Measurements from ENCODE around the gene HSPA9. TPM values are rescaled to one million over a fixed set of nuclear protein-coding genes. Genes with fewer than 3 reads are reported as not detected.
"Not testable (repeated sequence)": the region's sequence is repeated elsewhere in the genome, so short reads cannot be mapped to it uniquely, and the experiment has no call there.

Gene HSPA9
- total RNA-seq, 1 donor from 2014 or later, result 197 TPM

DNA sequence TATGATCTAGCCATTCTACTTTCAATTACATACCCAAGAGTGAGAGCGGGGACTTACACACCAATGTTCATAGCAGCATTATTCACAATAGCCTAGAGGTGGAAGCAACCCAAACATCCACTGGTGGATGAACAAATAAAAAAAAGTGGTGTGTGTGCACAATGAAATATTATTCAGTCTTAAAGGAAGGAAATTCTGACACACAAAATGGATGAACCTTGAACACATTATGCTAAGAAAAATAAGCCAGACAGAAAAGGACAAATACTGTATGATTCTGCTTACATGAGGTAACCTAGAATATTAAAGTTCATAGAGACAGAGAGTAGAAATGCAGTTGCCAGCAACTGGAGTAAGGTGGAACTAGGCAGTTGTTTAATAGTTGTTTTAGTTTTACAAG, 54.2 kb downstream of the HSPA9 start:
- no peak overlapping the region for H3K27ac Mint-ChIP-seq (ENCODE audit: unreplicated experiment)
- H3K27me3 Mint-ChIP-seq (ENCODE audit: unreplicated experiment), result no peaks in the 10 kb centered on the region
- DNase-seq (ENCODE audit: extremely low spot score, unreplicated experiment), result no peak
- H3K4me3 Mint-ChIP-seq (ENCODE audit: unreplicated experiment), result no peak overlapping the region
- peaks cover 4% of the 10 kb centered on the region for H3K4me1 Mint-ChIP-seq (ENCODE audit: unreplicated experiment)
- TF ChIP-seq, protein P1, sequence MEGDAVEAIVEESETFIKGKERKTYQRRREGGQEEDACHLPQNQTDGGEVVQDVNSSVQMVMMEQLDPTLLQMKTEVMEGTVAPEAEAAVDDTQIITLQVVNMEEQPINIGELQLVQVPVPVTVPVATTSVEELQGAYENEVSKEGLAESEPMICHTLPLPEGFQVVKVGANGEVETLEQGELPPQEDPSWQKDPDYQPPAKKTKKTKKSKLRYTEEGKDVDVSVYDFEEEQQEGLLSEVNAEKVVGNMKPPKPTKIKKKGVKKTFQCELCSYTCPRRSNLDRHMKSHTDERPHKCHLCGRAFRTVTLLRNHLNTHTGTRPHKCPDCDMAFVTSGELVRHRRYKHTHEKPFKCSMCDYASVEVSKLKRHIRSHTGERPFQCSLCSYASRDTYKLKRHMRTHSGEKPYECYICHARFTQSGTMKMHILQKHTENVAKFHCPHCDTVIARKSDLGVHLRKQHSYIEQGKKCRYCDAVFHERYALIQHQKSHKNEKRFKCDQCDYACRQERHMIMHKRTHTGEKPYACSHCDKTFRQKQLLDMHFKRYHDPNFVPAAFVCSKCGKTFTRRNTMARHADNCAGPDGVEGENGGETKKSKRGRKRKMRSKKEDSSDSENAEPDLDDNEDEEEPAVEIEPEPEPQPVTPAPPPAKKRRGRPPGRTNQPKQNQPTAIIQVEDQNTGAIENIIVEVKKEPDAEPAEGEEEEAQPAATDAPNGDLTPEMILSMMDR (IDR thresholded peaks at IDR 0.05), result no peak
- H3K9me3 Mint-ChIP-seq (ENCODE audit: unreplicated experiment), result no peaks in the 10 kb centered on the region
- peaks cover 16% of the 10 kb centered on the region for H3K36me3 Mint-ChIP-seq (ENCODE audit: unreplicated experiment)

DNA sequence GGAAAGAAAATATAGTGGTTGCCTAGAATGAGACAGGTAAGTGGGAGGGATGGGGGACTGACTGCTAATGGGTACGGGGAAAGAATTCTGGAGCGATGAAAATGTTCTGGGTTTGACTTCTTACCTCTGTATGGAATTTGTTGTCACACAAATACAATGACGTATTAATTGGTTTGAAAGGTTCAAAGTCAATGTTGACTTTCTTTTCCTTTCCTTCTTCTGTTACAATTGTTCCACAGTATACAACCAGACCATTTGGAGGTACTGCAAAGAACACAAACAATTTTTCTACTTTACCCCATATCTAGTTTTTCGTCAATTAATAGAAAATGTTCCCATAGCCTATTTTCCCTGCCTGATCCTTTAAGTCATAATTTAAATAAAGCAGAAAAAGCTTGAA, 57.8 kb downstream of the HSPA9 start:
- Mint-ChIP-seq H3K36me3 (ENCODE audit: unreplicated experiment) (peaks cover 32% of the 10 kb centered on the region), H3K4me3 (ENCODE audit: unreplicated experiment) (no peak overlapping the region), H3K9me3 (ENCODE audit: unreplicated experiment) (no peaks in the 10 kb centered on the region), H3K4me1 (ENCODE audit: unreplicated experiment) (peaks cover 3% of the 10 kb centered on the region), H3K27ac (ENCODE audit: unreplicated experiment) (no peak overlapping the region), H3K27me3 (ENCODE audit: unreplicated experiment) (no peaks in the 10 kb centered on the region)
- TF ChIP-seq, protein P1 (IDR thresholded peaks at IDR 0.05), result no peak
- DNase-seq (ENCODE audit: extremely low spot score, unreplicated experiment), result no peak

DNA sequence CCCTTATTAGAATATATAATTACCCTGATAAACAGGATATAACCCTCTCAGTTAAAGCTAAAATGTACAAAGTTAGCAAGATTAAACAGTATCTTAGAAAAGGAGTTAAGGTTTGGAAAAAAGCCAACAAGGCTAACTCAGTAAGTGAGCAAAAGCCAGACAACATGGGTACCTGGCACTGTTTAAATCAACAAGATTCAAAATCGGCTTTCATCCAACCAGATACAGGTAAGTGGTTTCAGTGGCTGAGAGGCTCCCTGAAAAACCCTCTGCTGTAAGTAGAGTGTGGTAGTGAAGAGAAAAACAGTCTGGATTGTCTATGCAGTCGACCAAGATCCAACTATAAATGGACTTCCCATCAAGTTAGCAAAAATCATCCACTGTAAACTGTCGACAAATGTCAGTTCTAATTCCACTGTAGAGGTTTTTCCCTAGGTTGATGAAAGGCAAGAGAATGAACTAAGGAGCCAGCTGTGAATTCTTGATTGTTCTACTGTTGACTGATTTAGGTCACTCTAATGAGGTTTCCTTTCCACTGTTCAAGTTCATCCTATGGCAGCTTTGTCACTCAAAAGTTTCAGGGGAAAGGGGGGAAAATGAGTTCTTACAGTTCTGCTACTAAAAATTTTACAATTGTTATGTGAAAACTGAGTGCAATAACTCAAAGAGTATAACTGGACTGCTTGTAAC, 59.5 kb downstream of the HSPA9 start:
- TF ChIP-seq, protein P1 (IDR thresholded peaks at IDR 0.05), result no peak
- Mint-ChIP-seq H3K36me3 (ENCODE audit: unreplicated experiment) (peaks cover 36% of the 10 kb centered on the region), H3K9me3 (ENCODE audit: unreplicated experiment) (no peaks in the 10 kb centered on the region), H3K27me3 (ENCODE audit: unreplicated experiment) (no peaks in the 10 kb centered on the region), H3K27ac (ENCODE audit: unreplicated experiment) (no peak overlapping the region), H3K4me1 (ENCODE audit: unreplicated experiment) (peaks cover 2% of the 10 kb centered on the region), H3K4me3 (ENCODE audit: unreplicated experiment) (no peak overlapping the region)
- no peak for DNase-seq (ENCODE audit: extremely low spot score, unreplicated experiment)

DNA sequence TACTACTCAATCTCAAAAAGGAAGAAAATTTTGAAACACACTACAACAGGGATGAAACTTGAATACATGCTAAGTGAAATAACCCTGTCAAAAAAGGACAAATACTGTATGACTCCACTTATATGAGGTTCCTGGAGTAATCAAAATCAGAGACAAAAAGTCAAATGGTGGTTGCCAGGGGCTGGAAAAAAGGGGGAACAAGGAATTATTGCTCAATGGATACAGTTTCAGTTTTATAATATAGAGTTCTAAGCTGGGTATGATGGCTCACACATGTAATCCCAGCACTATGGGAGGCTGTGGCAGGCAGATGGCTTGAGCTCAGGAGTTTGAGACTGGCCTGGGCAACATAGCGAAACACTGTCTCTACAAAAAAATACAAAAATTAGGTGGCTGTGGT, 61.2 kb downstream of the HSPA9 start:
- TF ChIP-seq, protein P1 (IDR thresholded peaks at IDR 0.05), result no peak
- Mint-ChIP-seq H3K36me3 (ENCODE audit: unreplicated experiment) (peaks cover 44% of the 10 kb centered on the region), H3K9me3 (ENCODE audit: unreplicated experiment) (no peaks in the 10 kb centered on the region), H3K27me3 (ENCODE audit: unreplicated experiment) (no peaks in the 10 kb centered on the region), H3K27ac (ENCODE audit: unreplicated experiment) (no peak overlapping the region), H3K4me3 (ENCODE audit: unreplicated experiment) (no peak overlapping the region), H3K4me1 (ENCODE audit: unreplicated experiment) (no peaks in the 10 kb centered on the region)
- no peak for DNase-seq (ENCODE audit: extremely low spot score, unreplicated experiment)

DNA sequence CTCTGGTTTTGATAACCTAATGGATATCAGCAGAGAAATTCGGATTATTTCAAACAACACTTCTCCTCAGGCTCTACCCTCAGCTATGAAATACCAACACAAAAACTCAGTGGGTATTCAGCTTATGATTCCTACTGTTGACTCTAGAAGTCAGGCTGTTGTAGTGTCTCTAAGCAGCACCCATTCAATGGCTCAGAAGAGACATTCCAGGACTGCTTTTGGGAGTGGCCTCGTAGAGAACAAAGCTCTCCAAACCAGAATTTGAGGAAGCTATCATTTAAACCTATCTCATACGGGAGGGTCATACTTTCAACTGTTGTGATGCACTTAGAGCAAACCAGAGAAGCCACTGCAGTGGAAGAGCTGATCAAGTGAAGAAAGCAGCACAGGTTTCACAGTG, 66.2 kb downstream of the HSPA9 start:
- H3K27ac Mint-ChIP-seq (ENCODE audit: unreplicated experiment), result no peak overlapping the region
- H3K36me3 Mint-ChIP-seq (ENCODE audit: unreplicated experiment), result peaks cover 41% of the 10 kb centered on the region
- TF ChIP-seq, protein P1 (IDR thresholded peaks at IDR 0.05), result no peak
- no peak overlapping the region for H3K4me3 Mint-ChIP-seq (ENCODE audit: unreplicated experiment)
- H3K27me3 Mint-ChIP-seq (ENCODE audit: unreplicated experiment), result no peaks in the 10 kb centered on the region
- H3K9me3 Mint-ChIP-seq (ENCODE audit: unreplicated experiment), result no peaks in the 10 kb centered on the region
- peaks cover 6% of the 10 kb centered on the region for H3K4me1 Mint-ChIP-seq (ENCODE audit: unreplicated experiment)
- no peak for DNase-seq (ENCODE audit: extremely low spot score, unreplicated experiment)

DNA sequence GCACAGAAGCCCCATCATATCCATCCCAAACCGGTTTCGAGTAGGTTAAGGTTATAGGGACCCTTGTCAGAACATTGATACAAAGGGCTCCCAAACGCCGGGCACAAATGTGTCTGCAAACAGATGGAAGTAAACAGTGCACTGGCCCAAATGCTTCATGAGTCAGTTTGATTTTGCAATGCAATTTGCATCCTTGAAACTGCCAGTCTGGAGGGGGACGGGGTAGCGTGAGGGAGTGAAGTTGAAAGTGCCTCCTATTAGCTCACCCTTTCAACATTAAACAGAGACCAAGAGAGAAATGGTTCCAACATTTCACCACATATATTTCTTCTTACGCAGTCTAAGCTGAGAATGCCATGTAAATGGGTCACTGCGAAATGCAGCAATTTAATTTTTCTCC, 67.7 kb downstream of the HSPA9 start:
- H3K4me1 Mint-ChIP-seq (ENCODE audit: unreplicated experiment), result peaks cover 10% of the 10 kb centered on the region
- H3K4me3 Mint-ChIP-seq (ENCODE audit: unreplicated experiment); H3K9me3 Mint-ChIP-seq (ENCODE audit: unreplicated experiment); H3K27me3 Mint-ChIP-seq (ENCODE audit: unreplicated experiment); DNase-seq (ENCODE audit: extremely low spot score, unreplicated experiment); H3K27ac Mint-ChIP-seq (ENCODE audit: unreplicated experiment): not testable (repeated sequence)
- H3K36me3 Mint-ChIP-seq (ENCODE audit: unreplicated experiment), result peaks cover 34% of the 10 kb centered on the region

Measured in osteocyte (in vitro differentiated cells).